ENCODE results near the gene RWDD2A.

The RWDD2A gene

GRCh38 chr6:83182114-83182513 lies 11.0 kb upstream of the RWDD2A start:
- no CpG with 5 or more reads among the region's 1 CpG for WGBS (ENCODE audit: extremely low coverage, insufficient coverage, insufficient read length)
- Histone ChIP-seq H4K8ac (ENCODE audit: low read depth, low read length) (no peak overlapping the region), H3K4me1 (ENCODE audit: control insufficient read depth in 1 of 2, insufficient read depth in 2 of 2, low read length in 2 of 2) (peaks cover 0 to 2% of the 10 kb centered on the region in 2 experiments), H3K27ac (ENCODE audit: low read depth, low read length) (no peak overlapping the region), H3K9me3 (ENCODE audit: insufficient read depth, low read depth, low read length) (peaks cover 2% of the 10 kb centered on the region), H4K12ac (ENCODE audit: low read depth, low read length) (no peak overlapping the region), H3K9ac (ENCODE audit: low read length) (no peak overlapping the region), H3K4me3 (ENCODE audit: low read depth, low read length) (no peak overlapping the region), H2BK12ac (ENCODE audit: low read length) (no peak overlapping the region), H2BK5ac (ENCODE audit: low read depth, low read length, poor library complexity) (no peak overlapping the region), H3K27me3 (ENCODE audit: insufficient read depth, low read length) (no peaks in the 10 kb centered on the region), H3K4me2 (ENCODE audit: low read length) (no peak overlapping the region), H3K79me2 (ENCODE audit: control insufficient read depth, insufficient read depth, low read length, poor library complexity) (no peaks in the 10 kb centered on the region), H3K36me3 (ENCODE audit: control insufficient read depth in 1 of 2, insufficient read depth in 2 of 2, low read length in 2 of 2) (peaks cover 9 to 23% of the 10 kb centered on the region in 2 experiments), H3K18ac (ENCODE audit: low read length) (no peak overlapping the region), H2BK120ac (ENCODE audit: insufficient read depth, low read length, poor library complexity) (no peak overlapping the region), H3K14ac (ENCODE audit: low read length) (no peak overlapping the region), H2AFZ (ENCODE audit: insufficient read depth, low read length, poor library complexity) (no peak overlapping the region), H4K91ac (ENCODE audit: low read depth, low read length) (no peak overlapping the region), H3K23ac (ENCODE audit: low read length) (no peak overlapping the region), H3K4ac (ENCODE audit: low read depth, low read length) (no peak overlapping the region), H3K79me1 (ENCODE audit: low read length) (no peaks in the 10 kb centered on the region), H2AK5ac (ENCODE audit: low read length) (no peak overlapping the region)
- DNase-seq = no peak

- H4K8ac ChIP-seq (ENCODE audit: low read depth, low read length) = no peak overlapping the region
- H2BK5ac ChIP-seq (ENCODE audit: low read depth, low read length, poor library complexity) = no peak overlapping the region
- H3K79me2 ChIP-seq (ENCODE audit: control insufficient read depth, insufficient read depth, low read length, poor library complexity) = no peaks in the 10 kb centered on the region
- no peak overlapping the region for H3K4me3 ChIP-seq (ENCODE audit: low read depth, low read length)
- H3K14ac ChIP-seq (ENCODE audit: low read length) = no peak overlapping the region
- no CpG with 5 or more reads among the region's 9 CpGs for WGBS (ENCODE audit: extremely low coverage, insufficient coverage, insufficient read length)
- no peak overlapping the region for H3K18ac ChIP-seq (ENCODE audit: low read length)
- H4K91ac ChIP-seq (ENCODE audit: low read depth, low read length) = no peak overlapping the region
- H3K4me2 ChIP-seq (ENCODE audit: low read length) = no peak overlapping the region
- H4K12ac ChIP-seq (ENCODE audit: low read depth, low read length) = no peak overlapping the region
- H2BK120ac ChIP-seq (ENCODE audit: insufficient read depth, low read length, poor library complexity) = no peak overlapping the region
- H3K4me1 ChIP-seq (ENCODE audit: control insufficient read depth in 1 of 2, insufficient read depth in 2 of 2, low read length in 2 of 2) = peaks cover 0 to 2% of the 10 kb centered on the region in 2 experiments
- no peak overlapping the region for H3K27ac ChIP-seq (ENCODE audit: low read depth, low read length)
- H3K9me3 ChIP-seq (ENCODE audit: insufficient read depth, low read depth, low read length) = peaks cover 2% of the 10 kb centered on the region
- DNase-seq = peak in 1 of 2 donors; percentile 13
- H2AK5ac ChIP-seq (ENCODE audit: low read length) = no peak overlapping the region
- H3K23ac ChIP-seq (ENCODE audit: low read length) = no peak overlapping the region
- H3K4ac ChIP-seq (ENCODE audit: low read depth, low read length) = no peak overlapping the region
- no peak overlapping the region for H2BK12ac ChIP-seq (ENCODE audit: low read length)
- no peak overlapping the region for H2AFZ ChIP-seq (ENCODE audit: insufficient read depth, low read length, poor library complexity)
- H3K79me1 ChIP-seq (ENCODE audit: low read length) = no peaks in the 10 kb centered on the region
- H3K36me3 ChIP-seq (ENCODE audit: control insufficient read depth in 1 of 2, insufficient read depth in 2 of 2, low read length in 2 of 2) = peaks cover 13 to 22% of the 10 kb centered on the region in 2 experiments
- H3K27me3 ChIP-seq (ENCODE audit: insufficient read depth, low read length) = no peaks in the 10 kb centered on the region
- no peak overlapping the region for H3K9ac ChIP-seq (ENCODE audit: low read length)
Observed at GRCh38 chr6:83183082-83183828, 9.9 kb upstream of the RWDD2A start.

GRCh38 chr6:83185096-83185495 lies 8.1 kb upstream of the RWDD2A start:
- H3K23ac ChIP-seq (ENCODE audit: low read length) = no peak overlapping the region

GRCh38 chr6:83188501-83188900 lies 4.7 kb upstream of the RWDD2A start:
- Histone ChIP-seq H3K27me3 (ENCODE audit: insufficient read depth, low read length) (no peaks in the 10 kb centered on the region), H3K27ac (ENCODE audit: low read depth, low read length) (no peak overlapping the region), H3K79me2 (ENCODE audit: control insufficient read depth, insufficient read depth, low read length, poor library complexity) (peaks cover 10% of the 10 kb centered on the region), H3K18ac (ENCODE audit: low read length) (no peak overlapping the region), H2AK5ac (ENCODE audit: low read length) (no peak overlapping the region), H3K23ac (ENCODE audit: low read length) (no peak overlapping the region), H3K4ac (ENCODE audit: low read depth, low read length) (no peak overlapping the region), H3K4me1 (ENCODE audit: control insufficient read depth in 1 of 2, insufficient read depth in 2 of 2, low read length in 2 of 2) (peaks cover 2 to 4% of the 10 kb centered on the region in 2 experiments), H2BK12ac (ENCODE audit: low read length) (no peak overlapping the region), H4K8ac (ENCODE audit: low read depth, low read length) (no peak overlapping the region), H3K9ac (ENCODE audit: low read length) (no peak overlapping the region), H3K4me3 (ENCODE audit: low read depth, low read length) (no peak overlapping the region), H3K14ac (ENCODE audit: low read length) (no peak overlapping the region), H2BK120ac (ENCODE audit: insufficient read depth, low read length, poor library complexity) (no peak overlapping the region), H2BK5ac (ENCODE audit: low read depth, low read length, poor library complexity) (no peak overlapping the region), H3K79me1 (ENCODE audit: low read length) (peaks cover 7% of the 10 kb centered on the region), H3K9me3 (ENCODE audit: insufficient read depth, low read depth, low read length) (peaks cover 2% of the 10 kb centered on the region), H3K36me3 (ENCODE audit: control insufficient read depth in 1 of 2, insufficient read depth in 2 of 2, low read length in 2 of 2) (peaks cover 11 to 23% of the 10 kb centered on the region in 2 experiments), H2AFZ (ENCODE audit: insufficient read depth, low read length, poor library complexity) (no peak overlapping the region), H4K12ac (ENCODE audit: low read depth, low read length) (no peak overlapping the region), H4K91ac (ENCODE audit: low read depth, low read length) (no peak overlapping the region), H3K4me2 (ENCODE audit: low read length) (no peak overlapping the region)
- WGBS (ENCODE audit: extremely low coverage, insufficient coverage, insufficient read length) = no CpG with 5 or more reads among the region's 3 CpGs
- no peak for DNase-seq

More at GRCh38 chr6:83185096-83185495, 8.1 kb upstream of the RWDD2A start:
- Histone ChIP-seq H3K36me3 (ENCODE audit: control insufficient read depth in 1 of 2, insufficient read depth in 2 of 2, low read length in 2 of 2) (peaks cover 11 to 29% of the 10 kb centered on the region in 2 experiments), H2AK5ac (ENCODE audit: low read length) (no peak overlapping the region), H3K18ac (ENCODE audit: low read length) (no peak overlapping the region), H2BK12ac (ENCODE audit: low read length) (no peak overlapping the region), H3K4me1 (ENCODE audit: control insufficient read depth in 1 of 2, insufficient read depth in 2 of 2, low read length in 2 of 2) (peaks cover 0 to 2% of the 10 kb centered on the region in 2 experiments), H2AFZ (ENCODE audit: insufficient read depth, low read length, poor library complexity) (no peak overlapping the region), H3K4me2 (ENCODE audit: low read length) (no peak overlapping the region), H3K9me3 (ENCODE audit: insufficient read depth, low read depth, low read length) (peaks cover 2% of the 10 kb centered on the region), H3K79me1 (ENCODE audit: low read length) (no peaks in the 10 kb centered on the region), H4K91ac (ENCODE audit: low read depth, low read length) (no peak overlapping the region), H3K79me2 (ENCODE audit: control insufficient read depth, insufficient read depth, low read length, poor library complexity) (no peaks in the 10 kb centered on the region), H3K4me3 (ENCODE audit: low read depth, low read length) (no peak overlapping the region), H3K14ac (ENCODE audit: low read length) (no peak overlapping the region), H3K9ac (ENCODE audit: low read length) (no peak overlapping the region), H4K8ac (ENCODE audit: low read depth, low read length) (no peak overlapping the region), H4K12ac (ENCODE audit: low read depth, low read length) (no peak overlapping the region), H2BK120ac (ENCODE audit: insufficient read depth, low read length, poor library complexity) (no peak overlapping the region), H3K27me3 (ENCODE audit: insufficient read depth, low read length) (no peaks in the 10 kb centered on the region), H2BK5ac (ENCODE audit: low read depth, low read length, poor library complexity) (no peak overlapping the region), H3K4ac (ENCODE audit: low read depth, low read length) (no peak overlapping the region), H3K27ac (ENCODE audit: low read depth, low read length) (no peak overlapping the region)
- DNase-seq = peak in 1 of 2 donors; percentile 15
- WGBS (ENCODE audit: extremely low coverage, insufficient coverage, insufficient read length) = no CpG with 5 or more reads among the region's 2 CpGs
